ENCODE data around the gene PRDM10.
A peak's percentile ranks its signal among the peaks of the same experiment; 100 is the strongest.
"Not testable (repeated sequence)": the region's sequence is repeated elsewhere in the genome, so short reads cannot be mapped to it uniquely, and the experiment has no call there.

PRDM10 gene

GRCh38 chr11:129884581-129884980 is 118.1 kb downstream of the PRDM10 start:
- Histone ChIP-seq H3K36me3 (ENCODE audit: control insufficient read depth in 1 of 2, insufficient read depth in 2 of 2, low read length in 2 of 2) (peaks cover 52 to 98% of the 10 kb centered on the region in 2 donors), H3K9me3 (ENCODE audit: control insufficient read depth in 1 of 2, low read length in 2 of 2) (no peaks in the 10 kb centered on the region), H3K27me3 (ENCODE audit: control insufficient read depth in 1 of 2, insufficient read depth in 2 of 2, low read length in 2 of 2) (no peaks in the 10 kb centered on the region), H3K4me1 (ENCODE audit: control insufficient read depth in 1 of 2, insufficient read depth in 2 of 2, low read length in 2 of 2) (no peaks in the 10 kb centered on the region), H3K27ac (ENCODE audit: low read depth, low read length) (no peak overlapping the region), H3K9ac (ENCODE audit: low read depth in 1 of 2, low read length in 2 of 2) (no peak overlapping the region), H3K4me3 (ENCODE audit: low read depth in 1 of 2, low read length in 2 of 2) (no peak overlapping the region)

GRCh38 chr11:129881570-129882170 is 121.0 kb downstream of the PRDM10 start:
- Histone ChIP-seq H3K9ac (ENCODE audit: low read depth in 1 of 2, low read length in 2 of 2) (no peak overlapping the region), H3K9me3 (ENCODE audit: control insufficient read depth in 1 of 2, low read length in 2 of 2) (no peaks in the 10 kb centered on the region), H3K36me3 (ENCODE audit: control insufficient read depth in 1 of 2, insufficient read depth in 2 of 2, low read length in 2 of 2) (peaks cover 73 to 100% of the 10 kb centered on the region in 2 donors), H3K4me1 (ENCODE audit: control insufficient read depth in 1 of 2, insufficient read depth in 2 of 2, low read length in 2 of 2) (no peaks in the 10 kb centered on the region), H3K27me3 (ENCODE audit: control insufficient read depth in 1 of 2, insufficient read depth in 2 of 2, low read length in 2 of 2) (no peaks in the 10 kb centered on the region), H3K27ac (ENCODE audit: low read depth, low read length) (no peak overlapping the region), H3K4me3 (ENCODE audit: low read depth in 1 of 2, low read length in 2 of 2) (no peak overlapping the region)

- H3K9me3 ChIP-seq (ENCODE audit: control insufficient read depth in 1 of 2, low read length in 2 of 2) = no peaks in the 10 kb centered on the region
- H3K27me3 ChIP-seq (ENCODE audit: control insufficient read depth in 1 of 2, insufficient read depth in 2 of 2, low read length in 2 of 2) = no peaks in the 10 kb centered on the region
- no peak overlapping the region for H3K4me3 ChIP-seq (ENCODE audit: low read depth in 1 of 2, low read length in 2 of 2)
- H3K27ac ChIP-seq (ENCODE audit: low read depth, low read length) = no peak overlapping the region
- H3K9ac ChIP-seq (ENCODE audit: low read depth in 1 of 2, low read length in 2 of 2) = no peak overlapping the region
- H3K36me3 ChIP-seq (ENCODE audit: control insufficient read depth in 1 of 2, insufficient read depth in 2 of 2, low read length in 2 of 2) = peaks cover 68 to 100% of the 10 kb centered on the region in 2 donors
- no peaks in the 10 kb centered on the region for H3K4me1 ChIP-seq (ENCODE audit: control insufficient read depth in 1 of 2, insufficient read depth in 2 of 2, low read length in 2 of 2)
These were observed 122.3 kb downstream of the PRDM10 start for GRCh38 chr11:129880311-129880710.

GRCh38 chr11:129871914-129872313 is 130.7 kb downstream of the PRDM10 start:
- Histone ChIP-seq H3K9me3 (ENCODE audit: control insufficient read depth in 1 of 2, low read length in 2 of 2) (no peaks in the 10 kb centered on the region), H3K36me3 (ENCODE audit: control insufficient read depth in 1 of 2, insufficient read depth in 2 of 2, low read length in 2 of 2) (peaks cover 62 to 89% of the 10 kb centered on the region in 2 donors), H3K4me3 (ENCODE audit: low read depth in 1 of 2, low read length in 2 of 2) (no peak overlapping the region), H3K9ac (ENCODE audit: low read depth in 1 of 2, low read length in 2 of 2) (no peak overlapping the region), H3K4me1 (ENCODE audit: control insufficient read depth in 1 of 2, insufficient read depth in 2 of 2, low read length in 2 of 2) (peaks cover under 1 to 1% of the 10 kb centered on the region in 2 donors), H3K27me3 (ENCODE audit: control insufficient read depth in 1 of 2, insufficient read depth in 2 of 2, low read length in 2 of 2) (no peaks in the 10 kb centered on the region), H3K27ac (ENCODE audit: low read depth, low read length) (no peak overlapping the region)

- H3K4me3 ChIP-seq (ENCODE audit: low read depth in 1 of 2, low read length in 2 of 2); H3K27me3 ChIP-seq (ENCODE audit: control insufficient read depth in 1 of 2, insufficient read depth in 2 of 2, low read length in 2 of 2); H3K9me3 ChIP-seq (ENCODE audit: control insufficient read depth in 1 of 2, low read length in 2 of 2); H3K27ac ChIP-seq (ENCODE audit: low read depth, low read length); H3K9ac ChIP-seq (ENCODE audit: low read depth in 1 of 2, low read length in 2 of 2): not testable (repeated sequence)
- Histone ChIP-seq H3K36me3 (ENCODE audit: control insufficient read depth in 1 of 2, insufficient read depth in 2 of 2, low read length in 2 of 2) (peaks cover 51 to 85% of the 10 kb centered on the region in 2 donors), H3K4me1 (ENCODE audit: control insufficient read depth in 1 of 2, insufficient read depth in 2 of 2, low read length in 2 of 2) (peaks cover 19 to 21% of the 10 kb centered on the region in 2 donors)
These were observed 134.0 kb downstream of the PRDM10 start for GRCh38 chr11:129868626-129869025.

GRCh38 chr11:129866311-129866710 is 136.3 kb downstream of the PRDM10 start:
- H3K4me3 ChIP-seq (ENCODE audit: low read depth in 1 of 2, low read length in 2 of 2) = no peak overlapping the region
- H3K9me3 ChIP-seq (ENCODE audit: control insufficient read depth in 1 of 2, low read length in 2 of 2) = no peaks in the 10 kb centered on the region
- H3K4me1 ChIP-seq (ENCODE audit: control insufficient read depth in 1 of 2, insufficient read depth in 2 of 2, low read length in 2 of 2) = peaks cover 21 to 24% of the 10 kb centered on the region in 2 donors
- no peaks in the 10 kb centered on the region for H3K27me3 ChIP-seq (ENCODE audit: control insufficient read depth in 1 of 2, insufficient read depth in 2 of 2, low read length in 2 of 2)
- peaks cover 30 to 69% of the 10 kb centered on the region in 2 donors for H3K36me3 ChIP-seq (ENCODE audit: control insufficient read depth in 1 of 2, insufficient read depth in 2 of 2, low read length in 2 of 2)
- H3K27ac ChIP-seq (ENCODE audit: low read depth, low read length) = no peak overlapping the region
- H3K9ac ChIP-seq (ENCODE audit: low read depth in 1 of 2, low read length in 2 of 2) = no peak overlapping the region

GRCh38 chr11:129865701-129866100 is 136.9 kb downstream of the PRDM10 start:
- H3K27me3 ChIP-seq (ENCODE audit: control insufficient read depth in 1 of 2, insufficient read depth in 2 of 2, low read length in 2 of 2) = no peaks in the 10 kb centered on the region
- no peak overlapping the region for H3K9ac ChIP-seq (ENCODE audit: low read depth in 1 of 2, low read length in 2 of 2)
- H3K36me3 ChIP-seq (ENCODE audit: control insufficient read depth in 1 of 2, insufficient read depth in 2 of 2, low read length in 2 of 2) = peaks cover 29 to 65% of the 10 kb centered on the region in 2 donors
- H3K27ac ChIP-seq (ENCODE audit: low read depth, low read length) = no peak overlapping the region
- H3K4me1 ChIP-seq (ENCODE audit: control insufficient read depth in 1 of 2, insufficient read depth in 2 of 2, low read length in 2 of 2) = peaks cover 21 to 29% of the 10 kb centered on the region in 2 donors
- no peaks in the 10 kb centered on the region for H3K9me3 ChIP-seq (ENCODE audit: control insufficient read depth in 1 of 2, low read length in 2 of 2)
- H3K4me3 ChIP-seq (ENCODE audit: low read depth in 1 of 2, low read length in 2 of 2) = no peak overlapping the region

GRCh38 chr11:129864811-129865210 is 137.8 kb downstream of the PRDM10 start:
- no peaks in the 10 kb centered on the region for H3K27me3 ChIP-seq (ENCODE audit: control insufficient read depth in 1 of 2, insufficient read depth in 2 of 2, low read length in 2 of 2)
- no peak overlapping the region for H3K4me3 ChIP-seq (ENCODE audit: low read depth in 1 of 2, low read length in 2 of 2)
- peaks cover 21 to 30% of the 10 kb centered on the region in 2 donors for H3K4me1 ChIP-seq (ENCODE audit: control insufficient read depth in 1 of 2, insufficient read depth in 2 of 2, low read length in 2 of 2)
- H3K27ac ChIP-seq (ENCODE audit: low read depth, low read length) = no peak overlapping the region
- no peaks in the 10 kb centered on the region for H3K9me3 ChIP-seq (ENCODE audit: control insufficient read depth in 1 of 2, low read length in 2 of 2)
- H3K9ac ChIP-seq (ENCODE audit: low read depth in 1 of 2, low read length in 2 of 2) = no peak overlapping the region
- H3K36me3 ChIP-seq (ENCODE audit: control insufficient read depth in 1 of 2, insufficient read depth in 2 of 2, low read length in 2 of 2) = peaks cover 29 to 67% of the 10 kb centered on the region in 2 donors

GRCh38 chr11:129861702-129862522 is 140.7 kb downstream of the PRDM10 start:
- peaks cover 25 to 74% of the 10 kb centered on the region in 2 donors for H3K36me3 ChIP-seq (ENCODE audit: control insufficient read depth in 1 of 2, insufficient read depth in 2 of 2, low read length in 2 of 2)
- no peaks in the 10 kb centered on the region for H3K27me3 ChIP-seq (ENCODE audit: control insufficient read depth in 1 of 2, insufficient read depth in 2 of 2, low read length in 2 of 2)
- H3K9me3 ChIP-seq (ENCODE audit: control insufficient read depth in 1 of 2, low read length in 2 of 2) = no peaks in the 10 kb centered on the region
- H3K27ac ChIP-seq (ENCODE audit: low read depth, low read length) = peak overlapping the region; percentile 57
- no peak overlapping the region for H3K4me3 ChIP-seq (ENCODE audit: low read depth in 1 of 2, low read length in 2 of 2)
- peaks cover 20 to 29% of the 10 kb centered on the region in 2 donors for H3K4me1 ChIP-seq (ENCODE audit: control insufficient read depth in 1 of 2, insufficient read depth in 2 of 2, low read length in 2 of 2)
- H3K9ac ChIP-seq (ENCODE audit: low read depth in 1 of 2, low read length in 2 of 2) = no peak overlapping the region

GRCh38 chr11:129856036-129856435 is 146.6 kb downstream of the PRDM10 start:
- Histone ChIP-seq H3K9me3 (ENCODE audit: control insufficient read depth in 1 of 2, low read length in 2 of 2) (no peaks in the 10 kb centered on the region), H3K27ac (ENCODE audit: low read depth, low read length) (no peak overlapping the region)

More at GRCh38 chr11:129856036-129856435, 146.6 kb downstream of the PRDM10 start:
- Histone ChIP-seq H3K4me3 (ENCODE audit: low read depth in 1 of 2, low read length in 2 of 2) (no peak overlapping the region), H3K27me3 (ENCODE audit: control insufficient read depth in 1 of 2, insufficient read depth in 2 of 2, low read length in 2 of 2) (no peaks in the 10 kb centered on the region), H3K36me3 (ENCODE audit: control insufficient read depth in 1 of 2, insufficient read depth in 2 of 2, low read length in 2 of 2) (peaks cover 38 to 78% of the 10 kb centered on the region in 2 donors), H3K4me1 (ENCODE audit: control insufficient read depth in 1 of 2, insufficient read depth in 2 of 2, low read length in 2 of 2) (peaks cover 11 to 18% of the 10 kb centered on the region in 2 donors), H3K9ac (ENCODE audit: low read depth in 1 of 2, low read length in 2 of 2) (no peak overlapping the region)

Measured in duodenal mucosa (tissue), 2 donors.